ENCODE results near the gene CCNB3.

- TF ChIP-seq POLR2AphosphoS5 (IDR thresholded peaks at IDR 0.05; ENCODE audit: low read depth, low read length) (no peak), REST (IDR thresholded peaks at IDR 0.05; ENCODE audit: insufficient read depth in 1 of 2, low read depth in 2 of 2, low read length in 2 of 2) (no peak)
Measured at GRCh38 chrX:50375481-50376267, 171.1 kb downstream of the CCNB3 start.

Data from PFSK-1 (cell line).